ENCODE data around the gene RYR3.

RYR3 gene

GRCh38 chr15:33908406-33908805 lies 597.6 kb downstream of the RYR3 start:
- H3K9ac ChIP-seq (ENCODE audit: low read length): no peak overlapping the region
- no peak overlapping the region for H2AFZ ChIP-seq (ENCODE audit: low read depth, low read length, severe bottlenecking)
- H3K27ac ChIP-seq (ENCODE audit: low read depth, low read length): no peak overlapping the region
- H3K4me3 ChIP-seq (ENCODE audit: insufficient read depth, low read length, poor library complexity, severe bottlenecking): no peak overlapping the region
- H3K79me2 ChIP-seq (ENCODE audit: insufficient read depth, low read length): no peaks in the 10 kb centered on the region
- no peak overlapping the region for H3K4me2 ChIP-seq (ENCODE audit: low read depth, low read length, poor library complexity, severe bottlenecking)
- H3K9me2 ChIP-seq (replicated peaks; ENCODE audit: insufficient read depth, low read length): no peaks in the 10 kb centered on the region
- H3F3A ChIP-seq (ENCODE audit: insufficient read depth): no peaks in the 10 kb centered on the region
- no peaks in the 10 kb centered on the region for H3K27me3 ChIP-seq (ENCODE audit: low read length)
- H3K36me3 ChIP-seq (ENCODE audit: low read length): no peaks in the 10 kb centered on the region
- peaks cover 6% of the 10 kb centered on the region for H4K20me1 ChIP-seq (ENCODE audit: low read depth, low read length)
- no peak for TF ChIP-seq EZH2phosphoT487 (conservative IDR thresholded peaks at IDR 0.05; ENCODE audit: low read length)
- no peak for TF ChIP-seq CTCF (IDR thresholded peaks at IDR 0.05; ENCODE audit: insufficient read depth, low read length, poor library complexity, severe bottlenecking)
- H3K9me3 ChIP-seq (ENCODE audit: insufficient read depth, low read length): no peaks in the 10 kb centered on the region

GRCh38 chr15:33910741-33911140 lies 600.0 kb downstream of the RYR3 start:
- H3K79me2 ChIP-seq (ENCODE audit: insufficient read depth, low read length): no peaks in the 10 kb centered on the region
- H3F3A ChIP-seq (ENCODE audit: insufficient read depth): no peaks in the 10 kb centered on the region
- no peaks in the 10 kb centered on the region for H3K27me3 ChIP-seq (ENCODE audit: low read length)
- H3K36me3 ChIP-seq (ENCODE audit: low read length): no peaks in the 10 kb centered on the region
- no peak overlapping the region for H3K9ac ChIP-seq (ENCODE audit: low read length)
- no peak overlapping the region for H2AFZ ChIP-seq (ENCODE audit: low read depth, low read length, severe bottlenecking)
- H3K9me3 ChIP-seq (ENCODE audit: insufficient read depth, low read length): no peaks in the 10 kb centered on the region
- TF ChIP-seq EZH2phosphoT487 (conservative IDR thresholded peaks at IDR 0.05; ENCODE audit: low read length) (no peak), CTCF (IDR thresholded peaks at IDR 0.05; ENCODE audit: insufficient read depth, low read length, poor library complexity, severe bottlenecking) (no peak)
- H4K20me1 ChIP-seq (ENCODE audit: low read depth, low read length): peaks cover 6% of the 10 kb centered on the region
- H3K4me3 ChIP-seq (ENCODE audit: insufficient read depth, low read length, poor library complexity, severe bottlenecking): no peak overlapping the region
- no peak overlapping the region for H3K4me2 ChIP-seq (ENCODE audit: low read depth, low read length, poor library complexity, severe bottlenecking)
- H3K9me2 ChIP-seq (replicated peaks; ENCODE audit: insufficient read depth, low read length): no peaks in the 10 kb centered on the region
- no peak overlapping the region for H3K27ac ChIP-seq (ENCODE audit: low read depth, low read length)

- TF ChIP-seq EZH2phosphoT487 (conservative IDR thresholded peaks at IDR 0.05; ENCODE audit: low read length) (no peak), CTCF (IDR thresholded peaks at IDR 0.05; ENCODE audit: insufficient read depth, low read length, poor library complexity, severe bottlenecking) (no peak)
- H3K27ac ChIP-seq (ENCODE audit: low read depth, low read length): no peak overlapping the region
These were observed 601.6 kb downstream of the RYR3 start for GRCh38 chr15:33912326-33912725.

More at GRCh38 chr15:33912326-33912725, 601.6 kb downstream of the RYR3 start:
- Histone ChIP-seq H2AFZ (ENCODE audit: low read depth, low read length, severe bottlenecking) (no peak overlapping the region), H3K4me3 (ENCODE audit: insufficient read depth, low read length, poor library complexity, severe bottlenecking) (no peak overlapping the region), H3K9me2 (replicated peaks; ENCODE audit: insufficient read depth, low read length) (no peaks in the 10 kb centered on the region), H3K36me3 (ENCODE audit: low read length) (no peaks in the 10 kb centered on the region), H3F3A (ENCODE audit: insufficient read depth) (no peaks in the 10 kb centered on the region), H3K9me3 (ENCODE audit: insufficient read depth, low read length) (no peaks in the 10 kb centered on the region), H3K4me2 (ENCODE audit: low read depth, low read length, poor library complexity, severe bottlenecking) (no peak overlapping the region), H3K79me2 (ENCODE audit: insufficient read depth, low read length) (no peaks in the 10 kb centered on the region), H3K9ac (ENCODE audit: low read length) (no peak overlapping the region), H4K20me1 (ENCODE audit: low read depth, low read length) (peaks cover 6% of the 10 kb centered on the region), H3K27me3 (ENCODE audit: low read length) (no peaks in the 10 kb centered on the region)

Measured in SU-DHL-6 (cell line).